WERI-Rb-1 (cell line): ENCODE data around the gene UBE2U.

Experiments
- DNase-seq: peaks from one replicate; pipeline ENCODE4 v3.0.0-alpha.2; 2020
- H3K27ac ChIP-seq: fragments of 250-450 bp; sonication (Bioruptor Pico); 2 replicates; pipeline ENCODE4 v1.5.1; 2020; ENCODE audit warnings: mild to moderate bottlenecking, moderate library complexity
- H3K27me3 ChIP-seq: fragments of 250-450 bp; sonication (Bioruptor Pico); 2 replicates; pipeline ENCODE4 v1.5.1; 2021; ENCODE audit warnings: mild to moderate bottlenecking, low read depth, moderate library complexity; ENCODE audit not compliant: insufficient read depth, severe bottlenecking
- H3K36me3 ChIP-seq: fragments of 250-450 bp; sonication (Bioruptor Pico); 2 replicates; pipeline ENCODE4 v1.5.1; 2020; ENCODE audit warnings: mild to moderate bottlenecking, moderate library complexity
- H3K4me3 ChIP-seq: 2 replicates; pipeline ENCODE4 v1.5.1; 2011; ENCODE audit warnings: low read depth, mild to moderate bottlenecking, control low read depth, low read length
- H3K9me3 ChIP-seq: fragments of 250-450 bp; sonication (Bioruptor Pico); 2 replicates; pipeline ENCODE4 v1.5.1; 2021; ENCODE audit warnings: mild to moderate bottlenecking, moderate library complexity; ENCODE audit not compliant: severe bottlenecking
- CTCF ChIP-seq: IDR thresholded peaks from 2 replicates; pipeline ENCODE4 v1.5.1; 2011; ENCODE audit warnings: low read depth, mild to moderate bottlenecking, control low read depth, inconsistent platforms, low read length

UBE2U gene

GRCh38 chr1:64199154-64199553 lies 4.3 kb upstream of the UBE2U start:
- Histone ChIP-seq H3K4me3 (no peak overlapping the region), H3K36me3 (no peaks in the 10 kb centered on the region), H3K9me3 (no peaks in the 10 kb centered on the region), H3K27me3 (no peaks in the 10 kb centered on the region), H3K27ac (no peak overlapping the region)
- TF ChIP-seq CTCF: no peak
- no peak for DNase-seq

DNA sequence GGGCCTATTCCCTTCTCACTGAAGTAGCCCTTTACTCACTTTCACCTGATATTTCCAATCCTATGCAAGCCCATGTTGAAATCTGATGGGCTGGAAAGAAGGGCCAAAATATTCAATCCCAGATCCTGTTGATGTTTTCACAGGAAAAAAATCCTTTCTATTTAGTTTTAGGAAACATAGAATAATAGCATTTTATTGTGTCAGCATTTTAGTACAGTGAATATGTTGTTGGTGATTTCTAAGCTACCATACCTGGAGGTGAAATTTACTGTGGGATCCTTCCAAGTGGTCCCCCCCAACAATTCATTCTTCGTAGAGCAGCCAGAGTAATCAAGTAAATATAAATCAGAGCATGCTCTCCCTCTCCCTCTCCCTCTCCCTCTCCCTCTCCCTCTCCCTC lies 3.4 kb upstream of the UBE2U start:
- H3K36me3 ChIP-seq: no peaks in the 10 kb centered on the region
- no peaks in the 10 kb centered on the region for H3K27me3 ChIP-seq
- H3K9me3 ChIP-seq: no peaks in the 10 kb centered on the region
- H3K27ac ChIP-seq: no peak overlapping the region
- no peak overlapping the region for H3K4me3 ChIP-seq
- no peak for DNase-seq
- TF ChIP-seq CTCF: no peak

- no peaks in the 10 kb centered on the region for H3K36me3 ChIP-seq
- DNase-seq: no peak
- no peak overlapping the region for H3K4me3 ChIP-seq
- 0 out of 2 replicates have a peak, but pooled peaks have one; percentile 12 for TF ChIP-seq CTCF
- no peaks in the 10 kb centered on the region for H3K9me3 ChIP-seq
- no peak overlapping the region for H3K27ac ChIP-seq
- no peaks in the 10 kb centered on the region for H3K27me3 ChIP-seq
These were observed 5.8 kb downstream of the UBE2U start for GRCh38 chr1:64209221-64209620.

GRCh38 chr1:64212031-64212430 lies 8.6 kb downstream of the UBE2U start:
- H3K27ac ChIP-seq: no peak overlapping the region
- no peak for DNase-seq

DNA sequence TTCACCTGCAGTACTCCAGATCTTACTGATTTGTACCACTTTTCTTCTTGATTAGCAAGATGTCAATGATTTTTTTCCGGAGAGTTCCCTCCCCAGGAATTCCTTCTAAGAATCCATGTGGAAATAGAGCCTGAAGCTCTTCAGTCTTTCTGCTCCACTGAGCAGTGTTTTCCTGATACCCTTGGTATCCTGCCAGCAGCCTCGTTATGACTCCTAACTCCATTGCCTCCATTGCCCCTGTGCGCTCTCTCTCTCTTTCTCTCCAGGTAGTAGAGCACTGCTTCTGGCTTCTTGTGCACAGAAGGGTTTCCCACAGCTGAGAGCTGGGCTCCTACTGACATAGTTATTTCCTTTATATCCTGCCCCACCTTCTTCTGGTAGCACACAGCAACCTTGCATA lies 12.2 kb downstream of the UBE2U start:
- Histone ChIP-seq H3K9me3 (no peaks in the 10 kb centered on the region), H3K27me3 (no peaks in the 10 kb centered on the region), H3K27ac (no peak overlapping the region), H3K4me3 (no peak overlapping the region), H3K36me3 (no peaks in the 10 kb centered on the region)
- DNase-seq: no peak
- TF ChIP-seq CTCF: no peak

More at GRCh38 chr1:64212031-64212430, 8.6 kb downstream of the UBE2U start:
- Histone ChIP-seq H3K27me3 (no peaks in the 10 kb centered on the region), H3K9me3 (no peaks in the 10 kb centered on the region), H3K4me3 (no peak overlapping the region), H3K36me3 (no peaks in the 10 kb centered on the region)
- TF ChIP-seq CTCF: no peak

- no peak for TF ChIP-seq CTCF
- H3K27me3 ChIP-seq: no peaks in the 10 kb centered on the region
- no peaks in the 10 kb centered on the region for H3K36me3 ChIP-seq
- no peak overlapping the region for H3K27ac ChIP-seq
- no peak overlapping the region for H3K4me3 ChIP-seq
- no peaks in the 10 kb centered on the region for H3K9me3 ChIP-seq
- DNase-seq: no peak
These were observed 16.8 kb downstream of the UBE2U start for GRCh38 chr1:64220241-64220640.
